Germinal center (tissue), 1 donor: ENCODE results near the gene MRPS18C.
"Not testable (repeated sequence)": the region's sequence is repeated elsewhere in the genome, so short reads cannot be mapped to it uniquely, and the experiment has no call there.

Experiments
- DNase-seq: peaks from one replicate; pipeline ENCODE4 v3.0.0; 2012; ENCODE audit warnings: mixed read lengths, low spot score

Gene MRPS18C

DNA sequence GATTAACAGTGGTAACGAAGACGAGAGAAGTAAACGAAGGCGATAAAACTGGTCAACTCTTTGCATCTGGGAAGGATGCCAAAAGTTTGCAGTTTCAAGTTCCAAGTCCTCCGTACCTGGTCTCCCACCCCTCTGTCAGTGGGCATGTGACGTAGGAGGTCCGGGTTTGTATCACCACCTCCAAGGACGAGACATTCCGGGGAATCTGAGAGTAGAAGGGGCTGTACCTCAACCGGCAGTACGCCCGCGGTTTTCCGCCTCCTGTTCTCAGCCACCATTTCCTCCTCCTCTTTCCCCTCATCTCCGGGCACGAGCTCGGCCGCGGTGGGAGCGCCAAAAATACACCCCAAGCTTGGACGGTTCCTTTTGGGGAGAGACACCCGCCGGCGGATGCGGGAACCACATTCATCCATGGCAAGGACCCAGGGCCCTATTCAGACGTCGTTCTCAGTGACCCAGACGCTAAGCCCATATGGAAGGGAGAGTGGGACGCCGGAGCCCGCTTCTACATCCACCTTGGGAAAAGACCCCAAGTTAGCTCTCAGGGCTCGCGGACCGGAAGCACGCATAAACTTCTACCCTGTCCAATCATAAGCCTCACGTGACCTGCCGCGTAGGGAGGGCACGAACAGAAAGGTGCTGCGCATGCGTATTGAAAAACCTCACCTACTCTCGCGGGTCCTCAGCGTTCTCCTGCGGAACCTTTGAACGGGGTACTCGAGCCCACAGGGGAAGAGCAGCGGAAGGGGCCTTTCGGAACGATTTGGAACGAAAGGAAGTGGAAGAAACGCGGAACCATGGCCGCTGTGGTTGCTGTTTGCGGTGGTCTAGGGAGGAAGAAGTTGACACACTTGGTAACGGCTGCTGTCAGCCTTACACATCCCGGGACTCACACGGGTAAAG, at the start of gene MRPS18C, which contains the start of gene HELQ:
TSS of gene MRPS18C (plus strand) at position 778 of the 903 bp plus-strand sequence. CDS start at position 798, 20 bp downstream.
TSS of gene HELQ (minus strand) at position 543 of the 903 bp plus-strand sequence. CDS start at position 413, 130 bp downstream.
- DNase-seq: peak; percentile 95

DNA sequence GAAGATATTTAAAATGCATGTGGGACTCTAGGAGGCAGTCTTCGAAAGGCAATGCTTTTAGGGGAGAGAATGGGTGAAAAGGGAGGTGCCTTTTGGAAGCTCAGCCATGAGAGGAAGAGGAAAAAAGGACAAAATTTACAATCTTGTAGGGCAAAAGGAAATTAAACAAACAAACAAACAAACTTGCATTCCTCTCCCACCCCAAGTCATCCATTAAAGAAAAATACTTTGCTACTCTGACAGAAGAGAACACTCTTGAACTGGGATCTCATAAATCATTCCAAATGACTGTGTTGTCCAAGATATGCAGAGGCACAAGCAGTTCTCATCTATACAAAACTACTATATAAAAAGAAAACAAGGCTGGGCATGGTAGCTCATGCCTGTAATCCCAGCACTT, 47.0 kb upstream of the MRPS18C start:
- no peak for DNase-seq

DNA sequence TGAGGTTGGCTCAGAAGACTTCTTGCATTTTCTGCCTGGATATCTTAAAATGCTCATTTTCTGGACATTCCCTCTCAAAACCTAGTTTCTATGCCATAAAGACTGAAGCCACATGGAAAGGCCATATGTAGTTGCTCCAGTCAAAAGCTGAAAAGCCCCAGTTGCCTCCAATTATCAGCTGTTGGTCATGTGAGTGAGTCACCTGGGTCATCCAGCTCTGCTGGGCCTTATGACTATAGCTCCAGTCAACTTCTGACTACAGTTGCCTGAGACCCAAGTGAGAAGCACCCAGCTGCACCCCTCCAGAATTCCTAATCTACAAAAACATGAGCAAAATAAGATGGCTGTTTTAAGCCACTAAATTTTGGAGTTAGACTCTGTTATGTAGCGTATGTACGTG, 42.2 kb upstream of the MRPS18C start:
- no peak for DNase-seq

DNA sequence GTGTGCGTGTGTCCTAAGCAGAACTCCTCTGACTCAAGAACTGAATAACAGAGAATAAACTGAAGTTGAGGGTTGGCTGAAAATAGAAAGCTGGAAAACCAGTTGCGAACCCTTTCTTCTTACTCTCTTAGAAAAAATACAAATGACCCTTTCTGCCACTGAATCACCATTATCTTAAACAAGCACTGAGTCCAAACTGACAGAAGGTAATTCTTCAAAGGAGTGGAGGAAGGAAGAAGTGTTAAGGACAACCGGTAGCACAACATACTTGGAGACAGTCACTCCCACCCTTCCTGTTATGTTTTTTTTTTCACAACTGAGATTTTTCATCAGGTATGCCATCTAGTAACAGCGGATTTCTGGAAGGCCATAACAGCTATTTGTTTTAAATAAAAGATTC, 38.3 kb upstream of the MRPS18C start:
- no peak for DNase-seq

DNA sequence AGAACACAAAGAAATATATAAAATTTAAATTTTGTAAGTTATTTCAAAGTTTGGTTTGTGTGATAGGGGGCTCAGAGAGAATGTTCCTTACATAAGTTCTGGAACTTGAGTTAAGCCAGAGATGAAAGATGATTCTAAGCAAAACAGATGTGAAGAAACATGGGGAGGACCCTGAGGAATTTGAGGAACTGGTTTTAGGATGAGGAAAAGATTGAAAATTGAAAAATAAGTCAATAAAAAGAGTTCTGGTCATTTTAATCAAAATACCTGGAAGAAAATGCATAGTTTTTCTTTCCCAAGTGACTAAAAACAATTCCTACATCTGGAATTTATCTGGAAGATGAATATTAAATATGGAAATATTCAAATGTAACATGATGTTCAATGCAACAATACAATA, 37.6 kb upstream of the MRPS18C start:
- no peak for DNase-seq

DNA sequence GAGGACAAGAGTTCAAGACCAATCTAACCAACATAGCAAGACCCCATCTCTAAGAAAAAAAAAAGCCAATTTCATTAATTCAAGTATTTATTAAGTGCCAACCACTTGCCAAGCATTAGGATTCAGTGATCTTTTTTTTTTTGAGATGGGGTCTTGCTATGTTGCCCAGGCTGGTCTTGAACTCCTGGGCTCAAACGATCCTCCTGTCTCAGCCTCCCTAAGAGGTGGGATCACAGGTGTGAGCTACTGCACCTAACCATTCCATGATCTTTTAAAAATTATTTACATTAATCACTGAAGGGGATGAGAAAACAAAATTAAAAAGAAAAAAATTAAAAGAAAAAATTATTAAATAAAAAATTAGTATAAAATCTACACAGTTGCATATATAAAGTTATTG, 24.7 kb upstream of the MRPS18C start:
- no peak for DNase-seq

DNA sequence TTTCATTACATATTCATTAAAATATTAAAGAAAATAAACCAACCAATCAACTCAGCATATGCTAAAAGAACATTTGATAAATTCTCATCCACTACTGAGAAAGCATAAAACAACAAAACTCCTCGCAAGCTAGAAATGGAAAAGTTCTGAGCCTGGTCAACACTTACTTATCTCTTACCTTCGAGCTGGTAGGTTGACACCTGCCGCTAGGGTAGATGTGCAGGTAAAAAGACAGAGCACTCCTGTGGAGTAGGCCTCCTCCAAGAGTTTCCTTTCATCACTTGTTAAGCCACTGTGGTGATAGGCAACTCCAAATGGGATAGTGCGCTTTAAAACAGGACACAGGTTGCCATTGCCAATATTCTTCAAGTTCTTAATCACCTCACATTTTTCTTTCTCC, 19.2 kb upstream of the MRPS18C start:
- no peak for DNase-seq

DNA sequence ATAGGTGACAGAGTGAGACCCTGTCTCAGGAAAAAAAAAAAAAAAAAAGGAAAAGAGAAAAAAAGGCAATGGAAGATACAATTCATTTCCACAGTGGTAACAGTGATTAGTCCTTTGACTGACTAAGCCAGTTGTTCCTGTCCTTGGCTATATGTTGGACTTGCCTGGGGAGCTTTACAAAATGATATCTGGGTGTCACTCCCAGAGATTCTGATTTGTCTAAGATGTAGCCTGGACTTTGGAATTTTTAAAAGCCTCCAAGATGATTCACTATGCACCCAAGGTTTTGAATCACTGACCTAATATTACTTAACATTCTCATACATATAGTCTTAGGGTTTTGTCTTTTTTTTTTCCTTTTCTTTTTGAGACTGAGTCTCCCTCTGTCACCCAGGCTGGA, 17.1 kb upstream of the MRPS18C start:
- no peak for DNase-seq

DNA sequence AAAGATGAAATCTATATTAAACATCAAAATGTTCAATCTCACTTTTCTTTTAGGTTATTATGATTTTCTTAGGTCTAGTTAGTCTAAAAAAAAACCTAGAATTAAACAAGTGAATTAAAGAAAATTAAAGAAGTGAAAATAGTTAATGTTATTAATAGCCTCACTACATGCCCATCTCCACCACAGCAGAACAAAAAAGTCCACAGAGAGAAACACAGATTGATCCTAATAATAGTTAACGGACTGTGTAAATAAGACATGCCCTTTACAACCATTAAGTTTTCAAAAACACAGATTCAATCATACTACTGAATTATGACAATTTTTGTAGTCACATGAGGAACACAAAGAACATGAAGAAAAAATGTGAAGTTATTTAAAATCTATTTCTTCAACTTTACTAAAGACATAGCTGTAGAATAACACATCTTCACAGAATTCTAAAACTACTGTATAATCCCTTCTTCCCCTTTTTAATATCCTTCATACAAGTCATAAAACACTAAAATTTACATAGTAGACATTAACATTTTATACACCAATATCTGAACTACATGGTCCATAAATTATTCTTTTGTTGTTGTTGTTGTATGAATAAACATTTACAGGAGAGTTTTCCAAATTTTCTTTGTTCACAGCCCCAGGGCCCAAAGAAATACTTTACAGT, 15.6 kb upstream of the MRPS18C start:
- DNase-seq: peak; percentile 61

DNA sequence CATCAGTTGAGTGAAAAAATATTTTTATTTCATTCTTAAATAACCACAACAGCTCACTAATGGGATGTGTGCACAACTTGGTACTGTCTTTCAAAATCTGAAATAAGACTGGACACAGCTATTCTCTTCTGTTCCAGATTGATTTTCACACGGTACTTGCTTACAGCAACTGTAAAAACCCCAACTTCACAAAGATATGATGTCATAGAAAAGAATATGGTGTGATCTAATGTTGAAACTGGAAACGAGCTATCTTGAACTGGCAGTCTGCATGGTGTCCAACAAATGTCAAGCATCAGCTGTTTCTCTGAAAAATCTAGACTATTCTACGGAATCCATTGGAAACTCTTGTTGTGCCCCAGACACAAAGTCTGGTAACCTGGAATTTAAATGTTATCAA, 15.0 kb upstream of the MRPS18C start:
- DNase-seq: peak; percentile 5

DNA sequence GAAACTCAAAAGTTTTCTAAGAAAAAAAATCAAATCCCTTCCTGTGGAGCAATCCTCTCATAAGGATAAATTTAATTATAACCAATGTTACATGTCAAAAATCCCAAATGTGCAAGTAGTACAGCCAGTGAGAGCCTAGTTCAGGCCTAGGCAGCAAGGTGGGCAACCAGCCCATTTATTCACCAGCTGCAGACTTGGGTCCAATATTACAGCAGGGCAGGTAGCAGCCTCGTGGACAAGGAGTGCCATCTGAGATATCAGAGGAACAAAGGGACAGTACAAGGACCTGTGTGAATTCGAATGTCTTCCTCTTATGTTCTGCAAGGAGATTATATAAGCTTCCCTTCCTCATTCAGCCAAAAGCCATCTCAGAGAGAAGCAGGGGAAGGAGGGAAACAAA, 6.8 kb upstream of the MRPS18C start:
- no peak for DNase-seq

DNA sequence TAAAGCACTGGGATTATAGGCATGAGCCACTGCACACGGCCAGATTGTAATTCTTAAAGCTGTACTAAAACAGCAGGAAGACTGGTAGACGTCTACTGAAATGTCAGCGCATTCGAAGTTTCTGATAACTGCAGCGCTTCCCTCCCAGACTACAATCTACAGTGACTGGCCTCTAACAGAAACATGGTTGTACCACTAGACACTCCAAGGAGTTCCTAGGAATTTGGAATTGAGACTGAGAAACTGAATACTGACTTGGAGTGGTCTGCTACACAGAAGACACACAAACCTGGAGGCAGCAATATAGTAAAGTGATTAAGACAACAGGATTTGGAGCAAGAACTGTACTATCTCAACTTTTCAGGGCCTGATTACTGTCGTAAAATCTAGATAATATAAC, 1.2 kb upstream of the MRPS18C start:
- DNase-seq: no peak

DNA sequence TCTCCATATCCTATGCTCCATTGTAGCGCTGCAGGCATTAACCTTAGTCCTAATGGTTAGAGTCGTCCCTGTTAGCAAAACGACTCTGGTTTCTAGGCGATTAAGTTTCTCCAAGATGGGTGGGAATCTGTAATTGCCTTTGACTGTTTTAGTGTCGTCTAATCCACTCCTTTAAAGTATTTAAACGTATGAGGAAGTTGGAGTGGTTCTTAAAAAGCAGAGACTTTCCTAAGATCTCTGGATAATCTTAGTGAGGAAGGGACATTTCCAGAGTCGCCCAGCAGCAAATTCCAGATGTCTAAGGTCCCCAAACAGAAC, 285 bp downstream of the MRPS18C start:
- no peak for DNase-seq

DNA sequence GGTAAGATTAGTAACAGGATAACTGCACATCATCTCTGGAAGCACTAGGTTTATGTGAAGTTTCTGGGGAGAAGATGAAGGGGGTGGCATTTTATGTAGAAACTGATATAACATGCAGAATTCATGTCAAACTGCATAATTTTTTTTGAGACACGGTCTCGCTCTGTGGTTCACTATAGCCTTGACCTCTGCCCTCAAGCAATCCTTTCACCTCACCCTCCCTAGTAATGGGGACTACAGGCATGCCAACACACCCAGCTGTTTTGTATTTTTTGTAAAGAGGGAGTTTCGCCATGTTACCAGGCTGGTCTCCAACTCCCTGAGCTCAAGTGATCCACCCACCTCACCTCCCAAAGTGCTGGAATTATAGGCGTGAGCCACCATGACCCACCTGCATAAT, 17.6 kb downstream of the MRPS18C start:
- no peak for DNase-seq

DNA sequence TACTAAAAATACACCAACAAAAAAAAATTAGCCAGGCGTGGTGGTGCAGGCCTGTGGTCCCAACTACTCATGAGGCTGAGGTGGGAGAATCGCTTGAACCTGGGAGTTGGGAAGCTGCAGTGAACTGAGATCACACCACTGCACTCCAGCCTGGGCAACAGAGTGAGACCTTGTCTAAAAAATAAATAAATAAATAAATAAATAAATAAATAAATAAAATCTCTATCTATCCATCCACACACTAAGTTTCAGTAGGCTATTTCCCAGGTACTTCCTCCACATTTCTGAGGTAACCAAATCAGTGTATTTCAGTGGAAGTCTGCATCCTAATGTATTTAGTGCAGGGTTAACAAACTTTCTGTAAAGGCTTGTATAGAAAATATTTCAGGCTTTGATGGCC, 18.1 kb downstream of the MRPS18C start:
- no peak for DNase-seq

DNA sequence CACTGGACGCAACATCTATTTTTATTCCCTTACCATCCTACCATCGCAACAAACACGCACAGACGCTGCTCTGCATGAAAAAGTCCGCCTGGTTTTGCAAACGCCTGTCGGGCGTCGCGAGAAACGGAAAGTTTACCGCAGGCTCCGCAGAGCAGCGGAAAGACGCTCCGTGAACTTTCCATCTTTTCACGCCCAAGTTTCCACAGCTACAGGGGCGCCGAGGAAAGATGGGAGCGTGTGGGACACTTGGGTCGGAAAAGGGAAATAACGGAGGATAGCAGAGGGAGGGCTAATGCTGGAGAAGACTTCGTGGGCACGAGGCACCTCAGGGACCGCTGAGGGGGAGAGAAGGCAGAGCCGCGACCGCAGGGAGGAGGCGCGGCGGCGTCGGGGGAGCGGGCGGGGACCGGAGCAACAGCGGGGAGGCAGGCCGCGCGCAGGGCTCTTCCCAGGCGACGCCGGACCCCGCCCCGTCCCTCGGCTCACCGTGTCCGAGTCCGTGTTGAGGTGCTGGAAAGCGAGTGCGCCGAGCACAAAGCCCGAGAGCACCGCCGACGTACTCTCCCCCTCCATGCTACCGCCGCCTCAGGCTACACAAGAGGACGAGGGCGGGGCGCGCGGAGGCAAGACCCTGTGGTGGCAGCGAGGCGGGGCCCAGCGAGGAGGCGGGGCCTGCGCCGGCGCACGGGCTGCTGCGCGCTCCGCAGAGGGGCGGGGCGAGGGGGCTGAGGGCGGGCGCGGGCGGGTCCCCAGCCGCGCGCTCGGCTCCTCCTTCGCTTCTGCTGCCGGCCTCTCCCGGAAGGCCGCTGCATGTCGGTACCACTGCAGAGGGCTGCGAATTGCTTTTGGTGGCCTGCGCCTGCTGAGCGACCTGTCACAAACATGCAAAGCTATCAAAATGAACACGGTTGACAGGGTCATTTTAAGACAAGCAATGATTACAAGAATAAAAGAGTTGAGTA, 28.9 kb downstream of the MRPS18C start, which contains the start of gene ABRAXAS1:
TSS of gene ABRAXAS1 (minus strand) at position 601 of the 962 bp plus-strand sequence. CDS start at position 573, 28 bp downstream.
- peak; percentile 99 for DNase-seq

DNA sequence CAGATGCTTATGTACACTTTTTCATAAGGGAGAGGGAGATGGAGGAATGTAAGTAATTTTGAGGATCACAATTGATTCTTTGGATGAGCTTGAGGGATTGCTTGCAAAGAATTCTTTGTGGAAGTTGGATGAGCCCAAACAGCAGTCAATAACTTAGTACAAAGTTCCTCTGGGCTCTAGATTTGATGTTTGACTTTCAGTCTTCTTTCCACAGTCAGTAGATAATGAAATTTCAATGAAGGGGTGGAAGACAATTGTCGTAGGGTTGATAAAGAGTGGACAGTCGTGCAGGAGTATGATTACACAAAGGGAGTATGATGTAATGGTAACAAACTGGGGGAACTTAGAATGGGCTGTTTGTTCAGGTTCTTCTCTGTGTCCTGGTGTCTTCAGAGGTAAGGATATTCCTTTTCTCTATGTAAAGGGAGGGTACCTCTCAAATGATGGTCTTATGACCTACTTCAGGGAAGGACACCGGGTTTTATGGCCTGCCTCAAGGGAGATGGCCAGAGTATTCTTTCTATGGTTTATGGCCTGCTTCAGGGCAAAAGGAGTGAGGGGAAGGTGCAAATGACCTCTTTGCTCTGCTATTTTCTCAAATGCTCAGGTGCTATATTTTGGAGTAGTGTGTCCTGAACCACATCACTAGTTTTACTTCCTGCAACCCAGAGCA, 30.7 kb downstream of the MRPS18C start:
- no peak for DNase-seq

DNA sequence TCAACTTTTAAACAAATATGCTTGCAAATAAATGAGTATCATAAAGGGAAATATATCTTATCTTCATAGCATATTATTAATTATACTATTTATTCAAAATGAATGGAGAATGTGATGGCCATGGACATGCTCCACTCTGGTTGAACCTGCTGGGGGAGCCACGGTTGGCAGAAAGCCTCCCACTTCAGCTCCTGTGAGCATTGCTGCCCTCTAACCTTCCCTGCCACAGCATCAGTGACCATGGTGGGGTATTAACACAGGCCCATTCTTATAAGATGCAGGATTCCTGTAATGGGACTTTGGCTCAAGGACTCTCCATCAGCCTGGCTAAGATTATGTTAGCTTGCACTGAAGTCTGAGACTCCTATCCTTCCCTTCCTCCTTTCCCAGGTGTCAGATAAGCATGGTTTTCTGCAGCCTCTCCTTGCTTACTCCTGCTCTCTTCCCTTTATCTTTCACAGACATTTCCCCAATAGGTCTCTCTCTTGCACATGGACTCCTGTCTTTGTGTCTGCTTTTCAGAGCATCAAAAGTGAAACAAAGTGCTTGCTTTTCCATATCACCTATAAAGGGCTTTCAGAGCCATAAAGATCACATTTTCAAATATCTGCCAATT, 34.0 kb downstream of the MRPS18C start:
- DNase-seq: no peak

DNA sequence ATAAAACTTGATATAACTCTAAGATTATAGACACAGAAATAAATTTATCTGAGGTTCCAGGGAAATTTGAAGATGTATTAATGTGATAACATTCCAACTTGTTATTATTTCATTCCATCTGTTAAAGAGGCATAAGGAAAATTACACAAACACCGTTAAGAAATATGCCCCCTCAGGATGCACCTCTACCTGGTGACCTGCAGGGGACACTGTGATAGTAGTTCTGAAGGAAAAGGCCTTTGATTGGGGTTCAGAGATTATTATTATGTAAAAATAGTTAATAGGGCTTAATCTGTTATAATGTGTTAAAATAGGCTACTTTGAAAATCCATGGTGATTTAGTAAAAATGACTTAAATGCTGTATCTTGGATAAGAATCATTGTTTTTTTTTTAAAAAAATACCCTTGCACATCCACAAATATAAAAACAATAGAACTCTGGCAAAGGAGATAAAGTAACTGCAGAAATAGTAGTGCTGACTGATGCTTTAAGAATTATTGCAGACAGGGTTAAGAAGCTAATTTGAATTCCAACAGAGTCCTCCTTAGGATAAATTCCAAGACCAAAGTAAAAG, 35.1 kb downstream of the MRPS18C start:
- peak; percentile 69 for DNase-seq

DNA sequence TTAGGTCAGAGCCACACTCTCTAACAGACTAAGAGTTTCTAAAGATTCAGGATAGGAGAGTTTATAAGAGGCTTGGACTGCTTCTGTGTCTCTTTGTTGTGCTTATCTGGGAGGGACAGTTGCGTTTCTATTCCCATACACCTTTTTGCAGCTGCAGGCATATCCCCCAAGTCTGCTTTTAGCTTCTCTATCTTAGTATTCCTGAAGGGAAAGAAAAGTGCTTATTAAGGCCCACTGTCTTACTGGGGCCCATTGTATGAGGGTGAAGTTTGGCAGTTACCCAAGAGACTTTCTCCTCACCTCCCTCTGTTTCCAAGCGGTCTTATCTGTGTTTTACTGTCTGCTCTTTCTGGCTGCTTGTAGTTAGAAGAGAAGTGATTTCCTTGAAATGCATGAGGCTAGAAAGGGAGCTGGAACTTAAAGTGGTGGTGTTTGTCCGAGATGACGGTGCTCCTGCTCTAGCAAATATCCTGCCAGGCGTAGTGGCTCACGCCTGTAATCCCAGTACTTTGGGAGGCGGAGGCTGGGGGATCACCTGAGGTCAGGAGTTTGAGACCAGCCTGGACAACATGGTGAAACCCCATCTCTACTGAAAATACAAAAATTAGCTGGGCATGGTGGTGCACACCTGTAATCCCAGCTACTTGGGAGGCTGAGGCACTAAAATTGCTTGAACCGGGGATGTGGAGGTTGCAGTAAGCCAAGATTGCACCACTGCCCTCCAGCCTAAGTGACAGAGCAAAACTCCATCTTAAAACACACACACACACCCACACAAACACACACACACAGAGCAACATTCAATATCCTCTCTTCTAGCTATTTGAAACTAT, 40.4 kb downstream of the MRPS18C start:
- not testable (repeated sequence) for DNase-seq
